Heart left ventricle (tissue), 13 donors: ENCODE measurements around the gene MCTP1.

Experiments
- POLR2A ChIP-seq, 2 donors: fragments of 450-650 bp; IDR thresholded peaks; one replicate each; pipeline ENCODE4 v1.6.1; 2017; ENCODE audit warnings: antibody characterized with exemption in 2 of 2, mild to moderate bottlenecking in 2 of 2, moderate library complexity in 2 of 2
- TF ChIP-seq, protein P1 (sequence below), 12 donors: fragments of 200-600 bp; sonication (generic) in 4 of 12; IDR thresholded peaks; one replicate each; pipeline versions ENCODE4 v1.5.0 to v1.8.0; 2018 to 2022; ENCODE audit warnings: antibody characterized with exemption in 12 of 12, mild to moderate bottlenecking in 5 of 12
- donor health status: ischemic (EF 13 %, LVEDD 7.1; RV severe dilation, severe dysfunction).
- donor health status: DM: no; HTN: yes; CAD: no.
- donor health status: DM: no; HTN: no; CAD: no.
- donor health status: ischemic (EF 25% LVEDD 6.9; RV normal size, moderate dysfunction).
- donor health status: ischemic (EF 25% LVEDD 5.7; RV mildly dilated, moderate dysfunction).
- donor health status: ischemic (EF 35%, LVEDD 5.7; RV mildly dilated, moderate dysfunction).
- donor health status: nonischemic (EF 11% LVEDD 7.7; RV severe dilation, severe dysfunction).
- donor health status: DM: yes; HTN: yes; CAD: no.
- donor health status: PGD.
- donor health status: ischemic (EF 29% LVEDD 5.4; RV normal size, mild dysfunction).
- donor health status: nonischemic (EF 23%, LVEDD 6.1; RV moderate dilation, normal function).

- TF ChIP-seq, protein P1, sequence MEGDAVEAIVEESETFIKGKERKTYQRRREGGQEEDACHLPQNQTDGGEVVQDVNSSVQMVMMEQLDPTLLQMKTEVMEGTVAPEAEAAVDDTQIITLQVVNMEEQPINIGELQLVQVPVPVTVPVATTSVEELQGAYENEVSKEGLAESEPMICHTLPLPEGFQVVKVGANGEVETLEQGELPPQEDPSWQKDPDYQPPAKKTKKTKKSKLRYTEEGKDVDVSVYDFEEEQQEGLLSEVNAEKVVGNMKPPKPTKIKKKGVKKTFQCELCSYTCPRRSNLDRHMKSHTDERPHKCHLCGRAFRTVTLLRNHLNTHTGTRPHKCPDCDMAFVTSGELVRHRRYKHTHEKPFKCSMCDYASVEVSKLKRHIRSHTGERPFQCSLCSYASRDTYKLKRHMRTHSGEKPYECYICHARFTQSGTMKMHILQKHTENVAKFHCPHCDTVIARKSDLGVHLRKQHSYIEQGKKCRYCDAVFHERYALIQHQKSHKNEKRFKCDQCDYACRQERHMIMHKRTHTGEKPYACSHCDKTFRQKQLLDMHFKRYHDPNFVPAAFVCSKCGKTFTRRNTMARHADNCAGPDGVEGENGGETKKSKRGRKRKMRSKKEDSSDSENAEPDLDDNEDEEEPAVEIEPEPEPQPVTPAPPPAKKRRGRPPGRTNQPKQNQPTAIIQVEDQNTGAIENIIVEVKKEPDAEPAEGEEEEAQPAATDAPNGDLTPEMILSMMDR (IDR thresholded peaks at IDR 0.05) = no peak
- TF ChIP-seq POLR2A (IDR thresholded peaks at IDR 0.05) = no peak
Observed at GRCh38 chr5:95304711-95305110, 19.8 kb upstream of the MCTP1 start.
